Stimulated activated CD4-positive, alpha-beta T cell treated with anti-CD3 and anti-CD28 coated beads, Interleukin-2, amount 100 ng/mL, for 4 hours (primary cell): Measurements from ENCODE around the gene ANKRD33.

Experiments used
- DNase-seq: peaks from one replicate; pipeline ENCODE4 v3.0.0-alpha.2; 2020; ENCODE audit warnings: low read depth

Gene ANKRD33

DNA sequence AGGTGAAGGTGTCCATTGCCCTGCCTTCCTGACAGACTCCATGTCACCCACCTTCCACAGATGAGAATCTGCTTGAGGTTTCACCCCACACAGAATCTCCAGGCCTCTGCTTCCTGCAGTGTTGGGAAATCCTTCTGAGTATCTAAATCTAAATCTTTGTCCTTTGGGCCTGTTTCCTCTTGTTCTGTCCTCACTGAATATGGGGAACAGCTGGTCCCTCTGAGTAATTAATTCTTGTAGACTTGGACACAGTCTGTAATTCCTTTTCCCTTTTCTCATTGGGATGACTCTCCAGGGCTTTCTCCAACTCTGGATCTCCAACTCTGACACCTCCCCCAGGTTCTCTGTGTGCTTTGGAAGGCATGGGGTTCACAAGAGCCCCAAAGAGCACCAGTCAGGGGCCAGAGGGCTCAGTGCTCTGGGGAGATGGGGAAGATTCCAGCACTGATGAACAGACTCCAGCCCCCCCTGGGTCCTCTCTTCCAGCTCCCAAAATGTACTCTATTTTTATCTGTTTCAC is 17.1 kb downstream of the ANKRD33 start:
- no peak for DNase-seq

DNA sequence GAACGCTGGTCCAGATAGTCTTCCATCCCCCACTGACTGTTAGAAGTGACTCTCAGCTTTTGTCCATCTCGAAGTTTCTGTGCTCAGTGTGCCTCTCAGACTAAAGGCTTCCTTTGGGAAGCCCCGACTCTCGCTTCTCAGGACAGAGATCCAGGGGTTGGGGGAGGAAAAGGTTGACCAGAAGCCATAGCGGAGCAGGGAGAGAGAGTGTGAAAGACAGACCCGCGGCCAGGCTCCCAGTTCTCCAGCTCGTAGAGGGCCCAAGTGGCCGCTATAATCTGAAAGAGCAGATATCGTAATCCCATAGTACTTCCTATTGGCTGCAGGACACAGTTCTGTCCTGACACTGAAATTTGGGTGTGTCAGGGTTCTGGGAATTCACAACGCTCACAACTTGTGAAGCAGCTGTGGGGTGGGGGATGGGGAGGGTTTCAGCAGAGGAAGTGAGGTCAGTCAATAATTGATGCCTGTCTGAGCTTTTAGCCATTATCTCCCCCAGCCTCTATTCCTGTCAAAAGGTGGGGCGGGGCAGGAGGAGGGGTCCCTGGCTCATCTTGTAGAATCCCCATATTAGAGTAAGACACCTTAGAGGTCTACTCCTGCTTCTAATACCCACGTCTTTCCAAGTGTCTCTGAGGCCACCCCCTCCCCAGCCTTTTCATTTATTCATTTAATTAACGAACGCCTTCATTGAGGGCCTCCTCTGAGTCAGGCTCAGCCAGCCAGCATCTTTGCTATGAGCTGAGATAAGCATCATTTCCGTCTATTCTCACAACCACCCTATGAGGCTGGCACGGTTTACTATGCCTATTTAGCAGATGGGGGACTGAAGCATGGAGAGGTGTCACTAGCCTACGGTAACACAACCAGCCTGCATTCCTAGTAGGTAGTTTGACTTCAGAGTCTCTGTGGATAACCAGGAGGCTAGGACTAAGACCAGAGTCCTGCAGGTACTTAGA is 17.8 kb downstream of the ANKRD33 start:
- no peak for DNase-seq

DNA sequence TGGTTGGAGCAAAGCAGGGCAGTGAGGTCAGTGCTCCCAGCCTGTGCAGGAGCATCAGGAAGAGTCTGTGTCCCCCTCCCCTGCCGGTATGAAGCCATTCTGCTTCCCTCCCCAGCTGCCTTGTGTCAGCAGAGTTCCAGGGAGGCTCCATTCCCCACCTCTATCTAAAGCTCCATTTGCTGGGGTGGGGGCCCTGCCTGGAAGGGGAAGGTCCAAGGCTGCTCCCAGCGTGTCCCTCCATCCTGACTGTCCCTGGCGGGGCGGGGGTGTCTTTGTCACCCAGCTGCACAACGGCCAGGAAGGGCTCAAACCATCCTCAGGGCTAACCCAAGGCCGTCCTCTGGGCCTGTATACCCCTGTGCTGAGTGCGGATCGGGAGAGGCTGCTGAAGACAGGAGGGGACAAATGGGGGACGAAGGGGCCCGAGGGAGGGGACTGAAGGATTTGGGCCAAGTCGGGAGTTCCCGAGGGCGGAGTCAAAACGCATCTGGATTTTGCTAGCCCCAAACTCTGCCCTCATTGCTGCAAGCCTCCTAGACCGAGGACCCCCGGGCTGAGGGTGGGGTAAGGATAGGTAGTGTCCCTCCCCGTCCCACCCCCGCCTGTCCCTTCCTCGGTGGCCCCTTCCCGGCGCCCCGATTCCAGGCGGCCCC is 18.7 kb downstream of the ANKRD33 start:
- DNase-seq, result no peak

DNA sequence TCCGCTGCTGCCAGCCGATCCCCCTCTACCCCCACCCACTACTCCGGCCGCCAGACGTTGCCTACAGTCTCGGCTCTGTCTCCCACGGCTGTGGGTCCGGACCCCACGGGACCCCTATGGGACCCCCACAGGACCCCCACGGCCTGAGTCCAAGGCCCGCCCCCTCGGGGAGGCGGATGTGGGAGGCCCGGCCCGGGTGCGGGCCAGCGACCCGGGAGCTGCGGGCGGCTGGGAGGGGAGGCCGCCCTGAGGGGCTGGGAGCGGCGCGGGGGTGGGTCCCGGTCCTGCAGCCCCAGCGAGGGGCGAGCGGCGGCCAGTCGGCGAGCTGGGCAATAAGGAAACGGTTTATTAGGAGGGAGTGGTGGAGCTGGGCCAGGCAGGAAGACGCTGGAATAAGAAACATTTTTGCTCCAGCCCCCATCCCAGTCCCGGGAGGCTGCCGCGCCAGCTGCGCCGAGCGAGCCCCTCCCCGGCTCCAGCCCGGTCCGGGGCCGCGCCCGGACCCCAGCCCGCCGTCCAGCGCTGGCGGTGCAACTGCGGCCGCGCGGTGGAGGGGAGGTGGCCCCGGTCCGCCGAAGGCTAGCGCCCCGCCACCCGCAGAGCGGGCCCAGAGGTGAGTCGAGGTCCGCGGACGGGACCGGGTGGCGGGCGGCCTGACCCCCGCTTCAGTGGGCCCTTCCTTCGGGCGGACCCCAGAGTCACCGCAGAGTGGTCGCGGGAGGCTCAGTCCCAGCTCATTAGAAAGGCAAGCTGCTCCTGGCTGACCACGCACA is 19.4 kb downstream of the ANKRD33 start, which contains the start of gene ACVRL1:
ACVRL1 (plus strand) TSS at position 422 of the 773 bp plus-strand sequence. CDS start 4,971 bp downstream, outside the sequence.
- DNase-seq, result no peak

DNA sequence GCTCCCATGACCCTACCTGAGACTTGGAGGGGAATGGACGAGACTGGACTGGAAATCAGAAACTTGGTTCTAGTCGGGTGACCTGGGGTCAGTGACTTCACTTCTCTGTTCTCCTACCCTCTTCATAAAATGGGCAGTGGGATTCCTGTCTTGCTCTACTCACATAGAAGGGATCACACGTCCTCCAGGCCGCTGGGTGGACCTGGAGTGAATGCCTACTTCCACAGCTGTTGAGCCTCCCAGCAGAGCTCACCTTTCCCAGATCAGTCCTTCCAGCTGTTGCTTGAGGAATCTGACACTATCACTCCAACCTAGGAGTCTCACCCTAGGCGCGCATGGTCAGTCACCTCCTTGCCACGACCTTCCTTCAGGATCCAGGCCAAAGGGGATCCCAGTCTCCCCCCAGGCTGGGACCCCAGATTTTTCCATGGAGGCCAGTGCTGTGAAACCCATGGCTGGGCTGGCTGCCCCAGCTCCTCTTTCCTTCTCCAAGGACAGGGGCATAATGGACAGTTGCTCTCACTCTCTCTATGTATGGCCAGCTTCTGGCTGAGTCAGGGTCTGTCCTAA is 20.0 kb downstream of the ANKRD33 start:
- no peak for DNase-seq

DNA sequence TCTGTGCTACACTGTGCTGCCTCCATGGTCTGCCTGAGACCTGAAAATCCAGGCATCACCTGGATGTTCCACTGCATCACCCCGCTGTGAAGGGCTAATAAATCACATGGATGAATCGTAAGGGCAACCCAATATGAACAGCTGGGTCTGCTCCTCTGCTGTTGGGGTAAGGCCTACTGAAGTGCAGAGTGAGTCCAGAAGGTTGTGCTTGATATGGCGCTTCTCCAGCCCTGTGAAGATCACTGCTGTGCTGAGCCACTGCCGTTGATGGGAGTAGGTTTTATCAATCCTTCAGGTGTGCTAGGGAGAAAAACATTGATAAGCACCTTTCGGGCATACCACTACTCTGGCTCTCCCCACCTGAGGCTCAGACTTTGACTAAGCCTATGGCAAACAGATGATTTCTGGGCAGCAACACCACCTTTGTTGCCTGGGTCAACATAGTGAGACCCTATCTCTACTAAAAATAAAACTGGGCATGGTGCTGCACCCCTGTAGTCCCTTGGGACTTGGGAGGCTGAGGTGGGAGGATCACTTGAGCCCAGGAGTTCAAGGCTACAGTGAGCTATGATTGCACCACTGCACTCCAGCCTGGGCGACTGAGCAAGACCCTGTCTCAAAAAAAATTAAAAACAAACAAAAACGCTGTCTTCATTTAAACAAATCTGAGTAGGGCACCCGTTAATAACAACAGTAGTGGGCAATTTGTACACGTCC is 21.1 kb downstream of the ANKRD33 start:
- DNase-seq, result no peak

DNA sequence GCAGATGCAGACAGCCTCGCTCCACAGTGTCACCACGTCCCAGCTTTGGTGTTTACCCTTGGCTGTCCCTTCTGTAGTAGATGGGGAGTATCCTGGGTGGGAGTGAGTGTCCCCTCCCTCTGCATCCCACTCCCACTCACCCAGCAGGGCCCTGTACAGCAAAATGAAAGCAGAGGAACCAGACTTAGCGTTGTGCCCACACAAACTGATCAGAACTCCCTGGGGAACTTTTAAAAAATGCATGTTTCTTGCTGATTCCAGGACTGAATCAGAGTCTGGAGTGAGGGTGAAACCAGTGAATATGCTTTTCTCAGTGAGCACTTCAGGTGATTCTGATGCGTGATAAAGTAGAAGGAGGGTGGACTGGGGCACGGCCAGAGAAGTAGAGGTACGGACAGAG is 22.3 kb downstream of the ANKRD33 start:
- no peak for DNase-seq

DNA sequence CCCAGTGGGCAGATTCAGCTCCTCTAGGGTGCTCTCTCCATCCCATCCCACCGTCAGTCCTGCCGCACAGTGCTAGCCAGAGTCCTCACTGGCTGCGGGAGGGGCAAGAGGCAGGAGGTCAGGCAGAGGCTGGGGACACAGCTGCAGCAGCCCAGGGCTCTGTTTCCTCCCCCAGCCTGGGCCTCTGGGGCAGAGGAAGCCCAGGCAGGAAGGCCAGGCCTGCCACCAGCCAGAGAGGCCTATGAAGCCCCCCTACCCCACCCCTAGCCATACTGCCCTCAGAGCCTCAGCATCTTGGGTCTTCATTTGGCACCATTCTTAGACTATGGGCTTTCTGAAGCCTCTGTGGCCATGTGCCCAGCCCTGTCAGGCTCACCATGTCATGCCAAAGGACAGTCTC is 22.8 kb downstream of the ANKRD33 start:
- no peak for DNase-seq

DNA sequence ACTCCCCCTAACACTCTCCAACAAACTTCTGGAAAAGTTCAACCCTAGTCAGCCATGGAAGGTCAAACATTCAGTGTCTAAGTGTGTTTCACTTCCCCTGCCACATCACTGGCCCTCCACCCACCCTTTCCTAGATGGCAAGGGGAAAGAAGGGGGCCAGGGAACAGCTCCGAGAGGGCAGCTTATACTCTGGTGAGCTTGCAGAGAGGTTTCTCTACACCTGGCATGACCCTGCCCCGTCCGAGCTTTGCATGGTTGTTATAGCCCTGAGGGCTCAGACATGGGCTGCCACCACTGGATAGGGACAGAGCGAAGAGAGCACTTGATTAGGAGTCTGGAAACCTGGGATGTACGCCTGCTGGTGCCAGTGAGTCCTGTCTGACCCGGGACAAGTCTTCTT is 23.4 kb downstream of the ANKRD33 start:
- no peak for DNase-seq

DNA sequence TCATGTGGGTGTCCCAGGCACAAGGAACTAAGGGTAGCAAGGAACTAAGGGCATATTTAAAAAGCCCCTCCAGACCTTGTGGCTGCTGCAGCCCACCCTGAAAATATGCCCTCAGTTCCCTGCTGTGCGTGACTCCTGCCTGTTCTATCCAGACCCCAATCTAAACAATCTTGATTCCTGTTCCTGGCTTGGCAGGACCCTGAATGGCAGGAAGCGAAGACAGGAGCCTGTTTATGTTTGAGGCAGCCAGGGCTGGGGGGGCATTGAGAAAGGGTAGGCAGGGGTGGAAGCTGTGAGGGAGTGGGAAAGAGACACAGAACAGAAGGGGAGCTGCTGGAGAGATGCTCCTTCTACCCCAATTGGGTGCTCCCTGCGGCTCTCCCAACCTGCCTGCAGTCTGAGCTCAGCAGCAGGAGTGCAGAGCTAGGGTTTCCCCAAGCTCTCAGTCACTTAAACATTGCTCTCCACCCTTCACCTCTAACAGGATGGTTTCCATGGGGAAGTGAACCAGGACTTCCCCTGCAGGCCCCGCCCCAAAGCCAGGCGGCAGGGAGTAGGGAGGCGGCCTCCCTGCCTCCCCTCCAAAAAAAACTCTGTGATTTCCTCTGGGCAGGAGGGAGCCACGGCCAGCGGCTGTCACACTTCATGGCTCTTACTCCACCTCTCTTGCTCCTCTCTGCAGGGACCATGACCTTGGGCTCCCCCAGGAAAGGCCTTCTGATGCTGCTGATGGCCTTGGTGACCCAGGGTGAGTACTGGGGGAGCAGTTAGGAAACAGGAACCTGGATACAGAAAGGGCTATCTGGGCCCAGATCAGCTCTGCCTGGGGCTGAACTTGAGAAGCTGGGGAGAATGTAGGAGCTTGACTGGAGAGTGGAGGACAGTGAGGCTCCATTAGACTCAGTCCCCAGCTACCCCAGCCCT is 24.1 kb downstream of the ANKRD33 start:
- no peak for DNase-seq

DNA sequence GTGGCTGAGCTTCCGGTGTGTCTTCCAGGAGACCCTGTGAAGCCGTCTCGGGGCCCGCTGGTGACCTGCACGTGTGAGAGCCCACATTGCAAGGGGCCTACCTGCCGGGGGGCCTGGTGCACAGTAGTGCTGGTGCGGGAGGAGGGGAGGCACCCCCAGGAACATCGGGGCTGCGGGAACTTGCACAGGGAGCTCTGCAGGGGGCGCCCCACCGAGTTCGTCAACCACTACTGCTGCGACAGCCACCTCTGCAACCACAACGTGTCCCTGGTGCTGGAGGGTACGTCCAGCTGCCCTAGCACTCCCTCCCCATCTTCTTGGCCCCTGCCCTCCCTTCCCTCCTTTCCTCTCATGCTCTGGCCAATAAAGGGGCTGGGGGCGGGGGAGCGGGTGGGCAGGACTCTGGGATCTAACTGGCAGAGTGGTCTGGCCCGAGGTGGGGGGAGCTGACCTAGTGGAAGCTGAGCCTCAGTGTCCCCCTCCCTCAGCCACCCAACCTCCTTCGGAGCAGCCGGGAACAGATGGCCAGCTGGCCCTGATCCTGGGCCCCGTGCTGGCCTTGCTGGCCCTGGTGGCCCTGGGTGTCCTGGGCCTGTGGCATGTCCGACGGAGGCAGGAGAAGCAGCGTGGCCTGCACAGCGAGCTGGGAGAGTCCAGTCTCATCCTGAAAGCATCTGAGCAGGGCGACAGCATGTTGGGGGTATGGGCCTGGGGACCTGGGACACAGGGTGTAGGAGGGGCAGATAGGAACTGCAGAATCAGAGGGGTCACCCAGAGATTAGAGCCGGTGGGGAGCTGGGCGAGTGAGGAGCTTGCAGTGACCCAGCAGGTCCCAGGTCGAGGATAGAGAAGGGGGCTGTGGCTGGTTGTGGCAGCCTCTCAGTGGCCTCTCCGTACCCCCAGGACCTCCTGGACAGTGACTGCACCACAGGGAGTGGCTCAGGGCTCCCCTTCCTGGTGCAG is 25.4 kb downstream of the ANKRD33 start:
- no peak for DNase-seq

DNA sequence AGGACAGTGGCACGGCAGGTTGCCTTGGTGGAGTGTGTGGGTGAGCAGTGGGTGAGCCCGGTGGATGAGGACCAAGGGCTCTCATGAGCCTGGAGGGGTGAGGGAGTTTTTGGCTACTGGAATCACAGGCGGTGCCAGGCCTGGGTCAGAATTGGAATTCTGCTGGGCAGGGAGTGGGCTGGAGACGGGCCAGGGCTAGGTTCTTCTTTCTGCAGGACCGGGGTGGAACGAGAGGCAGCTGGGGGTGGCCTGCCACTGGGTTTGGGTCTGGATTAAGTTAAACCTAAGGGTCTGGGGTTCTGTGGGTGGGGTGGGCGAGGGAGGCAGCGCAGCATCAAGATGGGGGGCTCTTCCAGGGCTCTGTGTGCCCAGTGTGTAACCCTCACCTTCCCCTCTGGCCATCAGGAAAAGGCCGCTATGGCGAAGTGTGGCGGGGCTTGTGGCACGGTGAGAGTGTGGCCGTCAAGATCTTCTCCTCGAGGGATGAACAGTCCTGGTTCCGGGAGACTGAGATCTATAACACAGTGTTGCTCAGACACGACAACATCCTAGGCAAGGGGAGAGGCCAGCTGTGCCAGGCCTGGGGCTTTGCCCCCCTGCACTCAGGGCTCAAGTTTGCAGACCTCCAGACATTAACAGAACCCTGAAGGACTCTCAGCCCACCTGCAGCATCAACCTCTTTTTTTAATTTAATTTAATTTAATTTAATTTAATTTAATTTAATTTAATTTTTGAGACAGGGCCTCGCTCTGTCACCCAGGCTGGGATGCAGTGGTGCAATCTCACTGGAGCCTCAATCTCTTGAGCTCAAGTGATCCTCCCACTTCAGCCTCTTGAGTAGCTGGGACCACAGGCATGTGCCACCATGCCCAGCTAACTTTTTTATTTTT is 26.4 kb downstream of the ANKRD33 start:
- DNase-seq, result no peak

DNA sequence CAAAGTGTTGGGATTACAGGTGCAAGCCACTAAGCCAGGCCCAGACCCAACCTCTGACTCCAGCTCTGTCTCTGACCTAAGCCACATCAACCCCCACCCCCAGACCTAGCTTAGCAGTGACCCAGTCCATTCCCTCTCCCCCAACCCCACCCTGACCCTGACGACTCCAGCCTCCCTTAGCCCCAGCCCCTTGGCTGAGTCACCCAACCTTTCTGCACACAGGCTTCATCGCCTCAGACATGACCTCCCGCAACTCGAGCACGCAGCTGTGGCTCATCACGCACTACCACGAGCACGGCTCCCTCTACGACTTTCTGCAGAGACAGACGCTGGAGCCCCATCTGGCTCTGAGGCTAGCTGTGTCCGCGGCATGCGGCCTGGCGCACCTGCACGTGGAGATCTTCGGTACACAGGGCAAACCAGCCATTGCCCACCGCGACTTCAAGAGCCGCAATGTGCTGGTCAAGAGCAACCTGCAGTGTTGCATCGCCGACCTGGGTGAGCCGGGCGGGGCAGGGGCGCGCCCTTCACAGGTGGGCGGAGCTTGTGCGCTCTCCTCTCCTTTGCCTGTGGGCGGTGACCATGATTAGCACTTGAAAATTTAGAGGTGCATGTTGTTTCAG is 27.2 kb downstream of the ANKRD33 start:
- no peak for DNase-seq

DNA sequence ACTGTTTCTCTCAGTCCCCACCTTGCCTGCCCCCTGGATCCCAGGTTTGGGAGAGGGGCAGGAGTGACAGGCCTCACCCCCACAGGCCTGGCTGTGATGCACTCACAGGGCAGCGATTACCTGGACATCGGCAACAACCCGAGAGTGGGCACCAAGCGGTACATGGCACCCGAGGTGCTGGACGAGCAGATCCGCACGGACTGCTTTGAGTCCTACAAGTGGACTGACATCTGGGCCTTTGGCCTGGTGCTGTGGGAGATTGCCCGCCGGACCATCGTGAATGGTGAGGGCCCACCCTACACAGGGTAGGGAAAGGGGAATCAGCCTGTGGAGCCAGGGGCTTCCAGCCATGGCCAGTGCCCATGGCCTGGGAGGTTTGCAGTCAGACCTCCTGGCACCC is 28.0 kb downstream of the ANKRD33 start:
- no peak for DNase-seq

DNA sequence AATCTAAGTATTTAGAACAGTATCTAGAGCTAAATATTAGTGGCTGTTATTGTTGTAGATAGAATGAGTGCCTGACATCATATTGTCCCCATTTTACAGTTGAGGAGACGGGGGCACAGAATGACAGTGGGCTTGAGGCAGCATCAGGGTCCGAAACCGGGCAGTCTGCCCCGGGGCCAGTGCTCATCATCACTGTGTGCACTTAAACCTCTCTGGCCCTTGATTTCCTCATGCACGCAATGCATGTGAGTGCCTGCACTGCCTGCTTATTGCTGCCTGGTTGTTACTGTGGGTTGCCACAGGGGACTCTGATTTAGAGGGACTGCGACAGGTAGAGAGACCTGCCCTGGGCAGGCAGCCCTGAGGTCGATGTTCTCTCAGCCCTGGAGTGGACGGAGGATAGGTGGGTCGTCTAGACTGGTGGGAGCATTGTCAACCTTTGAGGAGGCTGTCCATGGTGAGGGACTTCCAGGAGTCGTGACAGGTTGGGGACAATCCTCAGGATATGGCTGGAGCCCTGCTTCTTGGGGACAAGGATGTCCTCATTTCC is 29.2 kb downstream of the ANKRD33 start:
- DNase-seq, result no peak

DNA sequence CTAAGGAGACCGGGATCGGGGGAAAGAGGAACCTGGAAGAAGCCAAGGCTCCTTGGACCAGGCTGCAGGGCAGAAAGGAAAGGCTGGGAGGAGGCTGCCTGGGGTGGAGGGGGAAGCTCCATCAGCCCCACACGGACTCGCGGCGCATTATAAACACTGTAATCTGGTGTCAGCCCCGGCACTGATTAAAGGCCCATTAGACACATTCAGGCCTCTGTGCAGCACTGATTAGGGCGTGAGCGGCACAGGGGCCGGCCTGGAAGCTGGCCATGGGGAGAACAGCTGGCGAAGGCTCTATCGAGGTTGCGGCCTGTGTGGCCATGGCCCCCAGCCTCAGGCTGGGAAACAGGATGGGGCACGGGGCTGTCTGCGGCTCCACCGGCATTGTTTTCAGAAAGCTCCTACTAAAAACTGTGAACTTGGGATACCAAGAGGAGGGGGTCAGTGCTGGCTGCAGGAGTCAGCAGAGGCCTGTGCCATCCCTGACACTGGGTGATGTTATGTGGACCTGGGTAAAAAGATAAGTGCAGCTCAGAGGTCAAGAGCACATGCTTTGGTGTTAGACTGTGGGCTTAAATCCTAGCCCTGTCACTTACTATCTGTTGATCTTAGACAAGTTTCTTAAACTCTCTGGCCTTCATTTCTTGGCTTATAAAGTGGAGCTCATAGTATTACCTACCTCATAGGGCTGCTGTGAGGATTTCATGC is 30.0 kb downstream of the ANKRD33 start:
- DNase-seq, result no peak

DNA sequence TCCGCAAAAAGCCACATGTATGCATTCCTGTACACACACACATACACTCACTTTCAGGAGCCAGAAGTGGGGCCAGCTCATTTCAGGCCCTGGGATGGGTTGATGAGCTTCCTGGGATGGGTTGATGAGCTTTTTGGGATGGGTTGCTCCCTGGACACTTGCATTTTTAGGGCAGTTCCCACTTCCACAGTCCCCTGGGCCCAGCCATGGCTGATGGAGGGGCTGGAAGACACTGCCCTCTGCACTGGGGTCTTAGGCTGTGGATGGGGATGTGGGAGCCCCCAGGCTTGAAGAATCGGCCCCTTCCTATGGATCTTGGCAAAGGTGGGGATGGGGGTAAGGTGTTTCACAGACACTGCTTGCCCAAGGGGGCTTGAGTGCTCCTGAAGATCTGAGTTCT is 32.1 kb downstream of the ANKRD33 start:
- DNase-seq, result no peak
